ENCODE results near the gene PRR11.

DNA sequence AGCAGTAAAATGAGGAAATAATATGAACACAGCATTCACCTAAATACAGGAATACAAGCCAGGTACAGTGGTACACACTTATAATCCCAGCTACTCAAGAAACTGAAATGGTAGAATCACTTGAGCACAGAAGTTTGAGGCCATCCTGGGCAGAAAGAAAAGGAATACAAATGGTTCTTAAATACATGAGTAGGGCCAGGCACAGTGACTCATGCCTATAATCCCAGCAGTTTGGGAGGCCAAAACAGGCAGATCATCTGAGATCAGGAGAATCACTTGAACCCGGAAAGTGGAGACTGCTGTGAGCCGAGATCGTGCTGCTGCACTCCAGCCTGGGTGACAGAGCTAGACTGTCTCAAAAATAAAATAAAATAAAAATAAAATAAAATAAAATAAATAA lies 31.3 kb downstream of the PRR11 start:
- TF ChIP-seq, protein P1, sequence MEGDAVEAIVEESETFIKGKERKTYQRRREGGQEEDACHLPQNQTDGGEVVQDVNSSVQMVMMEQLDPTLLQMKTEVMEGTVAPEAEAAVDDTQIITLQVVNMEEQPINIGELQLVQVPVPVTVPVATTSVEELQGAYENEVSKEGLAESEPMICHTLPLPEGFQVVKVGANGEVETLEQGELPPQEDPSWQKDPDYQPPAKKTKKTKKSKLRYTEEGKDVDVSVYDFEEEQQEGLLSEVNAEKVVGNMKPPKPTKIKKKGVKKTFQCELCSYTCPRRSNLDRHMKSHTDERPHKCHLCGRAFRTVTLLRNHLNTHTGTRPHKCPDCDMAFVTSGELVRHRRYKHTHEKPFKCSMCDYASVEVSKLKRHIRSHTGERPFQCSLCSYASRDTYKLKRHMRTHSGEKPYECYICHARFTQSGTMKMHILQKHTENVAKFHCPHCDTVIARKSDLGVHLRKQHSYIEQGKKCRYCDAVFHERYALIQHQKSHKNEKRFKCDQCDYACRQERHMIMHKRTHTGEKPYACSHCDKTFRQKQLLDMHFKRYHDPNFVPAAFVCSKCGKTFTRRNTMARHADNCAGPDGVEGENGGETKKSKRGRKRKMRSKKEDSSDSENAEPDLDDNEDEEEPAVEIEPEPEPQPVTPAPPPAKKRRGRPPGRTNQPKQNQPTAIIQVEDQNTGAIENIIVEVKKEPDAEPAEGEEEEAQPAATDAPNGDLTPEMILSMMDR (IDR thresholded peaks at IDR 0.05) = no peak
- TF ChIP-seq POLR2AphosphoS5 (IDR thresholded peaks at IDR 0.05) (no peak), POLR2A (IDR thresholded peaks at IDR 0.05) (no peak)
